A673 (cell line): ENCODE results near the gene GLT1D1. TPM values are rescaled to one million over a fixed set of nuclear protein-coding genes. Genes with fewer than 3 reads are reported as not detected.

Experiments
- BruUV-seq: library from RNA; stranded (reverse); fragments of 400-500 nt; replicated peaks from 2 replicates; lab custom pipeline; 2021; lab: Mats Ljungman, UMichigan
- CTCF ChIA-PET: fragments of 300-600 bp; sonication (Branson Sonifier 250); formaldehyde crosslinking; loops from one replicate; lab custom pipeline; 2022; ENCODE audit warnings: antibody characterized with exemption; lab: Charles Lee
- POLR2A ChIA-PET: fragments of 300-600 bp; sonication (Branson Sonifier 250); formaldehyde crosslinking; loops from one replicate; lab custom pipeline; 2022; ENCODE audit warnings: antibody characterized with exemption; ENCODE audit not compliant: low non-redundant PET; lab: Charles Lee
- DNase-seq: peaks from one replicate; pipeline ENCODE4 v3.0.0-alpha.2; 2015; ENCODE audit warnings: low spot score
- H3K27ac ChIP-seq: fragments of 200-600 bp; sonication (generic); 2 replicates; pipeline ENCODE4 v1.5.1; 2016; ENCODE audit warnings: mixed run types, low read depth, mild to moderate bottlenecking, mixed read lengths, antibody characterized with exemption, low read length; ENCODE audit not compliant: poor library complexity, severe bottlenecking
- H3K27me3 ChIP-seq: fragments of 200-600 bp; sonication (generic); replicated peaks from 2 replicates; pipeline ENCODE4 v1.6.1; 2017; ENCODE audit warnings: mixed run types, low read depth, mild to moderate bottlenecking, mixed read lengths, antibody characterized with exemption, low read length; ENCODE audit not compliant: insufficient read depth, poor library complexity
- H3K36me3 ChIP-seq: fragments of 200-600 bp; sonication (generic); 2 replicates; pipeline ENCODE4 v1.6.1; 2016; ENCODE audit warnings: mixed run types, mild to moderate bottlenecking, mixed read lengths, antibody characterized with exemption, low read length; ENCODE audit not compliant: insufficient read depth, poor library complexity, severe bottlenecking
- H3K4me1 ChIP-seq: fragments of 200-600 bp; sonication (generic); 2 replicates; pipeline ENCODE4 v1.6.1; 2017; ENCODE audit warnings: mixed run types, mild to moderate bottlenecking, mixed read lengths, antibody characterized with exemption, low read length; ENCODE audit not compliant: insufficient read depth, poor library complexity, severe bottlenecking
- H3K4me3 ChIP-seq: fragments of 200-600 bp; sonication (generic); 2 replicates; pipeline ENCODE4 v1.5.1; 2016; ENCODE audit warnings: low read depth, mixed run types, mild to moderate bottlenecking, mixed read lengths, low read length; ENCODE audit not compliant: poor library complexity, severe bottlenecking
- H3K9me3 ChIP-seq: fragments of 200-600 bp; sonication (generic); 2 replicates; pipeline ENCODE4 v1.6.1; 2016; ENCODE audit warnings: mixed run types, low read depth, mild to moderate bottlenecking, mixed read lengths, antibody characterized with exemption, low read length; ENCODE audit not compliant: poor library complexity, severe bottlenecking
- EZH2 ChIP-seq: fragments of 200-600 bp; sonication (generic); IDR thresholded peaks from 2 replicates; pipeline ENCODE4 v1.6.1; 2017; ENCODE audit warnings: borderline replicate concordance, low read depth, mild to moderate bottlenecking, mixed read lengths, antibody characterized with exemption, low read length; ENCODE audit not compliant: poor library complexity, severe bottlenecking
- intact Hi-C: fragments of 100-400 bp; cut with micrococcal nuclease; formaldehyde crosslinking; loops from one replicate; pipeline ENCODE4 v1.10.0; 2022; ENCODE audit not compliant: unreplicated experiment
- total RNA-seq: library from RNA; stranded (reverse); gene quantifications from 2 replicates; pipeline ENCODE4 v1.2.3, GENCODE V29; 2021
- TF ChIP-seq, protein P1 (sequence below): fragments of 300-800, 200-600 bp; sonication (generic); conservative IDR thresholded peaks from 2 replicates; pipeline ENCODE4 v1.5.1; 2017; ENCODE audit warnings: low read depth, mild to moderate bottlenecking, antibody characterized with exemption, low read length, moderate library complexity, mixed read lengths

The GLT1D1 gene
- total RNA-seq, 1 experiment from 2014 or later = not detected

DNA sequence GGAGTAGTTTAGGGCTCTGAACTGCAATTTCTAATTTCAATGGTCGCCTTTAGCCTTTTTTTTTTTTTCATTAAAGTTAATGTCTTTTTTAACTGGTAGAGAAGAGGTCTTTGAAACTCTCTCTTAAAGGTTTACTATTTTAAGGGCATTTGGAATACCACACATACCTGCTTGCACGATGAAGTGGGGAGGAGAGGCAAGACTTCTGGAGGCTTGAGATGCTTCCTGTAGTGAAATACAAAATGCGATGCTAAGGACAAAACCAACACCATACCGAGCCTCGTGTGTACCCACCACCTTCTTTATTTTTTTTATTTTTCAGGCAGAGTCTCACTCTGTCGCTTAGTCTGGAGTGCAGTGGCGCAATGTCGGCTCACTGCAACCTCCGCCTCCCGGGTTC, 57.4 kb downstream of the GLT1D1 start:
- no peak for TF ChIP-seq EZH2
- TF ChIP-seq, protein P1, sequence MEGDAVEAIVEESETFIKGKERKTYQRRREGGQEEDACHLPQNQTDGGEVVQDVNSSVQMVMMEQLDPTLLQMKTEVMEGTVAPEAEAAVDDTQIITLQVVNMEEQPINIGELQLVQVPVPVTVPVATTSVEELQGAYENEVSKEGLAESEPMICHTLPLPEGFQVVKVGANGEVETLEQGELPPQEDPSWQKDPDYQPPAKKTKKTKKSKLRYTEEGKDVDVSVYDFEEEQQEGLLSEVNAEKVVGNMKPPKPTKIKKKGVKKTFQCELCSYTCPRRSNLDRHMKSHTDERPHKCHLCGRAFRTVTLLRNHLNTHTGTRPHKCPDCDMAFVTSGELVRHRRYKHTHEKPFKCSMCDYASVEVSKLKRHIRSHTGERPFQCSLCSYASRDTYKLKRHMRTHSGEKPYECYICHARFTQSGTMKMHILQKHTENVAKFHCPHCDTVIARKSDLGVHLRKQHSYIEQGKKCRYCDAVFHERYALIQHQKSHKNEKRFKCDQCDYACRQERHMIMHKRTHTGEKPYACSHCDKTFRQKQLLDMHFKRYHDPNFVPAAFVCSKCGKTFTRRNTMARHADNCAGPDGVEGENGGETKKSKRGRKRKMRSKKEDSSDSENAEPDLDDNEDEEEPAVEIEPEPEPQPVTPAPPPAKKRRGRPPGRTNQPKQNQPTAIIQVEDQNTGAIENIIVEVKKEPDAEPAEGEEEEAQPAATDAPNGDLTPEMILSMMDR = no peak
- Histone ChIP-seq H3K27ac (no peak overlapping the region), H3K27me3 (peaks cover 7% of the 10 kb centered on the region), H3K36me3 (no peaks in the 10 kb centered on the region), H3K9me3 (no peaks in the 10 kb centered on the region), H3K4me1 (no peaks in the 10 kb centered on the region), H3K4me3 (no peak overlapping the region)
- ChIA-PET POLR2A (no interaction called here), CTCF (no interaction called here)
- DNase-seq = no peak
- no TSS peak for BruUV-seq
- intact Hi-C loops = no loop called here

DNA sequence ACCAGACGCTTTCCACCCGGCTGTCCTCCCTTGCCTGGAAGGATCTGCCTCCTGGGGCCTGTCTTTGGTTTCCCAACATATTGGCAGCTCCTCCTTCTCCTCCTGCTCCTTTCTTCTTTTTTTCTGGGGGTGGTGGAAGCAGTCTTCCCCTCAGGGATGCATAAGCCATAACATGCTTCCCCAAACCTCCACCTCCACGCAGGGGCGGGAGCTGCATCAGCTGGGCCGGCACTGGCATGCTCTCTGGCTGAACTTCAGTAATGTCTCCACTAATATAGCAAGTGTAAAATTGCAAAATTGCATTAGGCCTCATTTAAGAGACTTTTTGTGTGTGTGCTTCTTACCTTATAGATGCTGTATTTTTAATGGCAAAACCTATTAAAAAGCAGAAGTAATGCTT, 58.6 kb downstream of the GLT1D1 start:
- Histone ChIP-seq H3K36me3 (no peaks in the 10 kb centered on the region), H3K4me1 (no peaks in the 10 kb centered on the region), H3K27ac (no peak overlapping the region), H3K9me3 (no peaks in the 10 kb centered on the region), H3K27me3 (peaks cover 8% of the 10 kb centered on the region), H3K4me3 (no peak overlapping the region)
- ChIA-PET CTCF (no interaction called here), POLR2A (no interaction called here)
- TF ChIP-seq, protein P1 = no peak
- TF ChIP-seq EZH2 = no peak
- no peak for DNase-seq
- BruUV-seq = no TSS peak
- intact Hi-C loops = no loop called here

DNA sequence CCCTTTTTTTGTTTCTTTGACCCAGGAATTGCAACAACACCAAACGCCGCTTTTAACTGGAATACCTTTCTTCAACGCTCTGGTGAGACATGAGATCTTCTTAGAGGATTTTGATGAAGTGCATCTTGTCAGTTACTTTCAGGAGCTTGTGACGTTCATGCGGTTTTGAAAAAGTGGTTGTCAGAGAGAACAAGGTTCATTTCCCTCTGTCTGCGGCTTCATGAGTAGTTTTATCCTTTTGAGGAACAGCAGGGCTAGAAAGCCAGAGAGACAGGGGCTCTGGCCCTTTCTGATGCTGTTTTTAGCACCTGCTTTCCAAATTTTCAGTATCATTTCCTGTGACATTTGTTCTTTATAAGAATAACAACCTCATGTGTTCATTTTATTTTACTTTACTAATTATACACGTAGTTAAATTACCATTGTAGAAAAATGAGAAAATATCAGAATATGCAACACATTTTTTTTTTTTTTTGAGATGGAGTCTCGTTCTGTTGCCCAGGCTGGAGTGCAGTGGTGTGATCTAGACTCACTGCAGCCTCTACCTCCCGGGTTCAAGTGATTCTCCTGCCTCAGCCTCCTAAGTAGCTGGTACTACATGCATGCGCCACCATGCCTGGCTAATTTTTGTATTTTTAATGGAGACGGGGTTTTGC, 61.8 kb downstream of the GLT1D1 start:
- no peak overlapping the region for H3K27ac ChIP-seq
- TF ChIP-seq EZH2 = no peak
- TF ChIP-seq, protein P1 = no peak
- no peaks in the 10 kb centered on the region for H3K9me3 ChIP-seq
- no TSS peak for BruUV-seq
- intact Hi-C loops = no loop called here
- H3K4me1 ChIP-seq = no peaks in the 10 kb centered on the region
- no peak for DNase-seq
- POLR2A ChIA-PET = no interaction called here
- H3K4me3 ChIP-seq = no peak overlapping the region
- CTCF ChIA-PET = no interaction called here
- H3K36me3 ChIP-seq = no peaks in the 10 kb centered on the region
- peaks cover 3% of the 10 kb centered on the region for H3K27me3 ChIP-seq
